NT2/D1 (cell line): ENCODE results near the gene LYPD8.
"Not testable (repeated sequence)": the region's sequence is repeated elsewhere in the genome, so short reads cannot be mapped to it uniquely, and the experiment has no call there.

Experiments used
- DNase-seq: peaks from one replicate; pipeline ENCODE4 v3.0.0-alpha.2; 2011; ENCODE audit warnings: low read depth, low spot score
- H3K27me3 ChIP-seq: 2 replicates; pipeline ENCODE4 v1.6.0; 2011; ENCODE audit warnings: mild to moderate bottlenecking; ENCODE audit not compliant: insufficient read length, insufficient read depth
- H3K36me3 ChIP-seq: 2 replicates; pipeline ENCODE4 v1.6.1; 2011; ENCODE audit warnings: mild to moderate bottlenecking, low read length, mixed read lengths; ENCODE audit not compliant: insufficient read depth, insufficient read length
- H3K4me1 ChIP-seq: 2 replicates; pipeline ENCODE4 v1.5.1; 2011; ENCODE audit not compliant: insufficient read depth, insufficient read length
- H3K4me3 ChIP-seq: 2 replicates; pipeline ENCODE4 v1.5.1; 2011; ENCODE audit warnings: low read depth; ENCODE audit not compliant: insufficient read length
- H3K9ac ChIP-seq: 2 replicates; pipeline ENCODE4 v1.6.0; 2011; ENCODE audit warnings: low read depth; ENCODE audit not compliant: insufficient read length
- H3K9me3 ChIP-seq: 2 replicates; pipeline ENCODE4 v1.5.1; 2011; ENCODE audit warnings: mild to moderate bottlenecking, low read length; ENCODE audit not compliant: insufficient read depth
- SUZ12 ChIP-seq: IDR thresholded peaks from 2 replicates; pipeline ENCODE4 v1.6.1; 2011; ENCODE audit not compliant: insufficient read length, insufficient read depth; ENCODE audit errors: extremely low read depth
- YY1 ChIP-seq: IDR thresholded peaks from 2 replicates; pipeline ENCODE4 v1.6.1; 2011; ENCODE audit not compliant: insufficient read length, insufficient read depth
- ZNF274 ChIP-seq: IDR thresholded peaks from 2 replicates; pipeline ENCODE4 v1.6.1; 2011; ENCODE audit warnings: mild to moderate bottlenecking, low read depth, low read length

Gene LYPD8

GRCh38 chr1:248755517-248755916 is at the start of gene LYPD8:
Gene LYPD8 (minus strand): TSS chr1:248755759. CDS start chr1:248751081, 4,678 bp downstream.
- DNase-seq: no peak
- Histone ChIP-seq H3K9ac (no peak within 1 kb of the TSS), H3K36me3 (no peaks in the 10 kb centered on the region), H3K4me3 (no peak within 1 kb of the TSS), H3K9me3 (peaks cover 12% of the 10 kb centered on the region; the same call in 1 of the 2 replicates), H3K27me3 (no peaks in the 10 kb centered on the region), H3K4me1 (no peaks in the 10 kb centered on the region)
- TF ChIP-seq YY1: no peak
- TF ChIP-seq ZNF274: no peak
- no peak for TF ChIP-seq SUZ12

DNA sequence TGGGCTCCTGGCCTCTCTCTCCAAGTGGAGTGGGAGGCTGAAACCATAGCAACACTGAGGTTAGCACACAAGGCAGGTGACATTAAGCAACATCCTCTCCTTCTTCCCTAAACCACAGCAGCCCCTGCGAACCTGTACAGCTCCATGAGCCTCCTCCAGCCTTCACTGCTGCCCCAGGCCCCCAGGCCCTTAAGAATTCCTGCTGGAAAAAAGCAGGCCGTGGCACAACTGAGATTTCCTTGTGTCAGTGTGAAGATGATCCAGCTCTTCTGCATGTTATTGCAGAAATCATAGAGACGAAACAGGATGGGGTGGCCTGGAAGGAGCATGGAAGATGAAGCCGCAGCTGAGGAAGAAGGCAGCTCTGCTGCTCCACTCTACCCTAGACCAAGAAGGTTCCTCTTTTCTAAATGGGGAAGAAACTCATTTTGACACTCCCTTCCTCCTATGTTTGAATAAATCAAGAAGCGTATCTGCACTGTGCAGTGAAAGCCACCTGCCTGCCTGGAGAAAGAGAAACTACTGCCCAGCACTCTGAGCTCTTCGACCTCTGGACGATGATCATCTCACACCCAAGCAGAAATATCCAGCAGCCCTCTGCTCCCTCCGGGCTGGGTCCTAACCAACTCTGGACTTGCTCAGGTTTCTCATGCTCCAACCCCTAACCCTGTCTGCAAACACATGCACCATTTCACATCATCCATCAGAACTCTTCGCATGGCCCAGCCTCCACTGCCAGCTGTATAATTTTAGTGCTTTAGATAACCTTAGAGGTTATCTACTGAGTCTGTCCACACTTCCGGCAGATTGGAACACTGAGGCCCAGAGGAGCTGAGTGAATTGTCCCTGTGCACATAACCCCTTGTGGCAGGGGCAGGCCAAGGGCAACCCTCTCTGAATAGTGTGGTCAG is 49.5 kb upstream of the LYPD8 start:
- Histone ChIP-seq H3K4me1 (no peaks in the 10 kb centered on the region), H3K4me3 (no peak overlapping the region), H3K9ac (no peak overlapping the region), H3K9me3 (no peaks in the 10 kb centered on the region), H3K27me3 (no peaks in the 10 kb centered on the region), H3K36me3 (peaks cover 3% of the 10 kb centered on the region)
- TF ChIP-seq YY1 (no peak), SUZ12 (no peak), ZNF274 (no peak)
- no peak for DNase-seq

DNA sequence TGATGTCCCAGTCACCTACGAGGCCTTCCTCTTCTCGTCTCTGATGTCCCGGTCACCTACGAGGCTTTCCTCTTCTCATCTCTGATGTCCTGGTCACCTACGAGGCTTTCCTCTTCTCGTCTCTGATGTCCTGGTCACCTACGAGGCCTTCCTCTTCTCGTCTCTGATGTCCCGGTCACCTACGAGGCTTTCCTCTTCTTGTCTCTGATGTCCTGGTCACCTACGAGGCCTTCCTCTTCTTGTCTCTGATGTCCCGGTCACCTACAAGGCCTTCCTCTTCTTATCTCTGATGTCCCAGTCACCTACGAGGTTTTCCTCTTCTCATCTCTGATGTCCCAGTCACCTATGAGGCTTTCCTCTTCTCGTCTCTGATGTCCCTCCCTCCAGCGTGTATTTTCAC is 47.9 kb upstream of the LYPD8 start:
- not testable (repeated sequence) for DNase-seq, H3K9ac ChIP-seq, H3K9me3 ChIP-seq, H3K4me1 ChIP-seq, H3K36me3 ChIP-seq, H3K27me3 ChIP-seq, H3K4me3 ChIP-seq

- Histone ChIP-seq H3K4me3 (no peak overlapping the region), H3K36me3 (no peaks in the 10 kb centered on the region), H3K9ac (no peak overlapping the region), H3K27me3 (no peaks in the 10 kb centered on the region), H3K4me1 (no peaks in the 10 kb centered on the region), H3K9me3 (no peaks in the 10 kb centered on the region)
- TF ChIP-seq YY1 (no peak), ZNF274 (no peak), SUZ12 (no peak)
- no peak for DNase-seq
Observed at GRCh38 chr1:248802454-248802853, 46.9 kb upstream of the LYPD8 start.

- Histone ChIP-seq H3K36me3 (no peaks in the 10 kb centered on the region), H3K27me3 (no peaks in the 10 kb centered on the region), H3K4me3 (no peak overlapping the region), H3K9ac (no peak overlapping the region), H3K4me1 (no peaks in the 10 kb centered on the region), H3K9me3 (no peaks in the 10 kb centered on the region)
- DNase-seq: no peak
- TF ChIP-seq ZNF274 (no peak), YY1 (no peak), SUZ12 (no peak)
Observed at GRCh38 chr1:248800459-248800858, 44.9 kb upstream of the LYPD8 start.

GRCh38 chr1:248798791-248799190 is 43.2 kb upstream of the LYPD8 start:
- no peaks in the 10 kb centered on the region for H3K9me3 ChIP-seq

DNA sequence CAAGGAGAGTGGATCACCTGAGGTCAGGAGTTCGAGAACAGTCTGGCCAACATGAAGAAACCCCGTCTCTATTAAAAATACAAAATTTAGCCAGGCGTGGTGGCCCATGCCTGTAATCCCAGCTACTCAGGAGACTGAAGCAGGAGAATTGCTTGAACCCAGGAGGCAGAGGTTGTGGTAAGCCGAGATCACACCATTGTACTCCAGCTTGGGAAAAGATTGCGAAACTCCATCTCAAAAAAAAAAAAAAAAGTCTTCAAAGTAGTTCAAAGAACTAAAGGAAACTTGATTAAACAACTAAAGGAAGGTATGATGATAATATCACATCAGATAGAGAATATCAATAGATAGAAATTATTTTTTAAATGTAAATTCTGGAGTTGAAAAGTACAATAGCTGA is 39.1 kb upstream of the LYPD8 start:
- not testable (repeated sequence) for H3K27me3 ChIP-seq, H3K4me1 ChIP-seq, H3K4me3 ChIP-seq, H3K9ac ChIP-seq, DNase-seq, H3K36me3 ChIP-seq
- 0 out of 2 replicates have a peak, but pooled peaks cover 11% of the 10 kb centered on the region for H3K9me3 ChIP-seq

More at GRCh38 chr1:248798791-248799190, 43.2 kb upstream of the LYPD8 start:
- H3K36me3 ChIP-seq: no peaks in the 10 kb centered on the region
- H3K9ac ChIP-seq: no peak overlapping the region
- no peaks in the 10 kb centered on the region for H3K4me1 ChIP-seq
- no peaks in the 10 kb centered on the region for H3K27me3 ChIP-seq
- no peak for DNase-seq
- no peak overlapping the region for H3K4me3 ChIP-seq
- TF ChIP-seq ZNF274: no peak
- TF ChIP-seq YY1: no peak
- TF ChIP-seq SUZ12: no peak

DNA sequence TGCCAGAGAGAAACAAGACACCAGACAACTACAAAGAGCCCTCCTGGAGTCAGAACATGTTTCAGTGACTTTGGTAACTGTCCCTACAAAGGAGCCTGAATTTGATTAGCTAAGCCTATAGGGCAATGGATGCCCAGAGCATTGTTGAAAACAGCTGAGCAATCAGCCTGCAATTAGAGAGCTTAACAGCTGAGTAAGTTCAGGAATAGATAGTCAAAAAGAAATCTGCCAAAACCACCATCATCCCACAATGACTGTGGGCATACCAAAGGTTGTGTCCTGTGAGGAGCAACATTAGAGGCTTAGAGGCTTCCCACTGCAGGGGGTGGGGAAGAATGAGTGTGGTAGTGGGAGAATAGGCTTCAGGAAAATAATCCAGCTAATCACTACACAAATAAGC is 38.0 kb upstream of the LYPD8 start:
- H3K36me3 ChIP-seq: no peaks in the 10 kb centered on the region
- H3K4me3 ChIP-seq: no peak overlapping the region
- H3K9ac ChIP-seq: no peak overlapping the region
- peaks cover 3% of the 10 kb centered on the region for H3K27me3 ChIP-seq
- peak; percentile 68 for DNase-seq
- no peaks in the 10 kb centered on the region for H3K4me1 ChIP-seq
- 0 out of 2 replicates have a peak, but pooled peaks cover 11% of the 10 kb centered on the region for H3K9me3 ChIP-seq
- TF ChIP-seq SUZ12 (no peak), ZNF274 (no peak), YY1 (no peak)
